Hepatic stellate cell (primary cell): ENCODE data around the gene EMILIN3.

Source experiments
- DNase-seq: peaks from one replicate; pipeline ENCODE4 v3.0.0; 2011; ENCODE audit warnings: low spot score

The EMILIN3 gene

GRCh38 chr20:41391587-41392001 is 25.0 kb upstream of the EMILIN3 start:
- no peak for DNase-seq

DNA sequence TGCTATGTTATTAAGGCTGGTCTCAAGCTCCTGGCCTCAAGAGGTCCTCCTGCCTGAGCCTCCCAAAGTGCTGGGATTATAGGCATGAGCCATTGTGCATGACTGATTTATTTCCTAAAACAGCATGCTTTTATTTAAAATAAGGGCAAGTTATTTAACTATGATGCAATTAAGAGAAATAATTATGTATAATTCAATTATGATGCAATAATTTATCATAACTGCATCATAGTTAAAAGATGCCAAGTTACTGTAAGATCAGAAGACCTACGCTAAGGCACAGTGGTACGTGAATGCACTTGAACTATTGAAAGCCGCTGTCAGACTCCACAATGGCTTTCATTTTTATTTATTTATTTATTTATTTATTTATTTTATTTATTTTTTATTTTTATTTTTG is 24.3 kb upstream of the EMILIN3 start:
- no peak for DNase-seq

- DNase-seq = no peak
These were observed 20.8 kb upstream of the EMILIN3 start for GRCh38 chr20:41387444-41387851.

DNA sequence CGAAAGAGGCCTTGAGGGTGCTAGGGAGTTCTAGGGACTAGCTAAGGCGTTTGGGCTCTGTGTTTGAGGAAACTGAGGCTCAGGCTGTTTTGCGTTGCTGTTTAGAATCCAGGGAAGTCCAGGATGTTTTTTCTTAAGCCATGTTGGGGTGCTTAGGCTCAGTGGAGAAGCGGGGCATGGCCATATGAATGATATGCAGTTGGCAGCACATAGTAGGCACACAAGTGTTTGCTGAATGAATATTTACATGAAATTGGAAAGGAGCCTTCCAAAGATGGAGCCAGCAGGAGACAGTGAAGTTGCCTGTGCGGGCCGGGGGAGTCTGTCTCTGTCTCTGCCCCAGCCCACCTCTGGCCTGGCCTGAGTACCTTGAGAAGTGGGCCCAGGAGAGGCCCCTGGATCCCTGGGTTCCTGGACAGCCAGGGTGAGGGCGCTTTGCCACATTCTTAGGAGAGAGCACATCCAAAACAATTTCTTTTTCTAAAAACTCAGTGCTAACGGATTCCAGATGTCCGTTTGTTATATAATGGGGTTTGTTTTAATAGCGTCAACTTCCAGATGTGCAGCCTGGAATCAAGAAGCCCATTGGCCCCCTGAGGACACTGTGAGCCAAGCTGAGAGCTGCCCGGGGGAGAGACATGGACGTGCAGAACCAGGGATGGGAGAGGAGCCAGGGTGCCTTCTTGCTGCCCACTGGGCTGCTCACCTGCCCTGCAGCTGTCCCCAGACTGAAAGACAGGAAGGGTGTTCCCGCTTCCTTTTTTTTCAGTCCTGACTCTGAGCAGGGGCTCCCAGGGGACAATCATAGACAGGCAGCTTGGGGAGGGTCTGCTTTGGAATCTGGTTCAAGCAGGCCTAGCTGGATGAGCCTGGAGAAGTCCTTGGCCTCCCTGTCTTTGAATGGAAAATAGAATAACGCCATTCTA is 20.1 kb upstream of the EMILIN3 start:
- no peak for DNase-seq

- DNase-seq = no peak
These were observed 16.2 kb upstream of the EMILIN3 start for GRCh38 chr20:41382791-41383305.

DNA sequence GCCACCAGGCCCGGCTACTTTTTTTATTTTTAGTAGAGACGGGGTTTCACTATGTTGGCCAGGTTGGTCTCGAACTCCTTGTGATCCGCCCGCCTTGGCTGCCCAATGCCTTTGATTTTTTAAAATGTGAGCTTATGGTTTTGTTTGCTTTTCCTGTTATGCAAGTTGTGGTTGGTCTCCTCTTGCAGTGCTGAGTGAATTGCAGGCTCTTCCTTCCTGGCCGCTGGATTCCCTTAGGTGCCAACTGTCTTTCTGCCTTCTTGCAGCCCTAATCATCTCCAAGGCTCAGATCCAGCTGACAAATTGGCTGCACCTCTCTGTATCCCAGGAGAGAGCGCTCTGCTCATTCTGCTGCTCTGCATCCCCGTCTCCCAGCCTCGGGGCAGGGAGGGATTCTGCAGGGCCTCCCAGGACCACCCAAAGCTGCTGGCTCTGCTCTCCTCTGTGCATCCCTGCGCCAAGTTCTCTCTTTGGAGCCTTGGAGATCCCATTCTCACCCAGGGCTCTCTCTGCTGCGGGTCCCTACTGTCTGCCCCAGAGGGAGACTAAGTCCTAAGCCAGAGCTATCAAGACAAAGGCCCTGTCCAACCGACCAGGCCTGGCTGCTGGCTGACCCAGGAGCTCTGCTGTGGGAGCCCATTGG is 14.1 kb upstream of the EMILIN3 start:
- no peak for DNase-seq

GRCh38 chr20:41379551-41379950 is 12.9 kb upstream of the EMILIN3 start:
- DNase-seq = no peak

DNA sequence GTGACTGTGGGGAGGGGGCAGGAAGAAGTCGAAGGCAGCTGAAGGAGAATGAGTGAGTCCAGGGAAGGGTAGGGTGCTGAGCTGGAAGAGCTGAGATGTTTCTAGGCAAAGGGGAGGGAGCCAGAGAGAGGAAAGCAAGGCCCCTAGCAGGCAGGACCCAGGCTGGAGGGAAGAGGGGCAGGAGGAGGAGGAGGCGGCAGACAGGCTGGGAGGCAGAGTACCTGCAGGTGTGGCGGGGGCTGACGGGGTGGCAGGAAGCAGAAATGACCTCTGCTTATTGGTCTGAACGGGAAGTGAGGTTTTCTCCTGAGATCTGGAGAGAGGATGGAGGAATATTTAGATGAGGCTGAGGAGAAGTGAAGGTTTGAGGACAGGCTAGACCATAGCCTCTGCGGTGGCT is 10.7 kb upstream of the EMILIN3 start:
- DNase-seq = no peak

GRCh38 chr20:41376349-41376748 is 9.7 kb upstream of the EMILIN3 start:
- no peak for DNase-seq

- no peak for DNase-seq
These were observed 9.2 kb upstream of the EMILIN3 start for GRCh38 chr20:41375846-41376245.

- no peak for DNase-seq
These were observed 7.6 kb upstream of the EMILIN3 start for GRCh38 chr20:41373931-41374920.

GRCh38 chr20:41373251-41373783 is 6.7 kb upstream of the EMILIN3 start:
- DNase-seq = no peak

DNA sequence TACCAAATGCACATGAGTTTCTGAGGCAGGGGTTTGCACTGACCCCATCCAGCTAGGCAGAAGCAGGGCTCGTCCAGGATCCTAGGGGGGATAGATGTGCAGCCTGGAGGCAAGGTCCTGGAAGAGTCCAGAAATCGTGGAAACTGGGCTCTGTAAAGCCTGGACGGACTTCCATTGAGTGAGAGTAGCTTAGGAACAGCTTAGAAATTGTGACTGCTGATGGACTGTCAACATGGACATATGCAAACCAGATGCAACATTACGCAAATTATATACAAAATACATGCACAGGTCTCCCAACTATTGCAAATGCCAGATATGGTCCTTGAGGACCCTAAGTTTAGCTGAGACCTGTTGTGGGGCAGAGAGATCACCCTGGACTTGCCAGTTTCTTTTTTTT is 4.8 kb upstream of the EMILIN3 start:
- DNase-seq = no peak

GRCh38 chr20:41370176-41370575 is 3.6 kb upstream of the EMILIN3 start:
- DNase-seq = no peak

- no peak for DNase-seq
These were observed 3.1 kb upstream of the EMILIN3 start for GRCh38 chr20:41369673-41370072.

DNA sequence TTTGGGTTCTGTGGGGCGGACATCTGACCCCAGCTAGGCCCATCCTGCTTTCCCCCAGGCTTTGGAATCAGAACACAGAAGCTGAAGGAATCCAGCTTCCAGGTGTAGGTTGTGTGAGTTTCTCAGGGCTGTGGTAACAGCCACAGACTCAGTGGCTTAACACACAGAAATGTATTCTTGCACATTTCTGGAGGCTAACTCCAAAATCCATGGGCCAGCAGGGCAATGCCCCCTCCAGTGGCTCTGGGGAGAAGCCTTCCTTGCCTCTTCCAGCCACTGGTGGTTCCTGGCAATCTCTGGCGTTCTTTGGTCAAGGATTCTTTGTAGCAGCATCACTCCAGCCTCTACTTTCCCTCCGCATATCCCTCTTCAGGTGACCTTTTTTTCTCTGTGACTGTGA is 1.3 kb upstream of the EMILIN3 start:
- DNase-seq = no peak

- DNase-seq = no peak
These were observed 726 bp upstream of the EMILIN3 start for GRCh38 chr20:41367393-41367695.

- no peak for DNase-seq
These were observed 657 bp downstream of the EMILIN3 start for GRCh38 chr20:41365777-41366545.

GRCh38 chr20:41364967-41365765 is 1.5 kb downstream of the EMILIN3 start:
- DNase-seq = no peak

- no peak for DNase-seq
These were observed 2.3 kb downstream of the EMILIN3 start for GRCh38 chr20:41364236-41364855.
